ENCODE results near the gene SYNRG. TPM values are rescaled to one million over a fixed set of nuclear protein-coding genes. Genes with fewer than 3 reads are reported as not detected.

SYNRG gene
- total RNA-seq, 1 experiment from 2014 or later = 127 TPM

GRCh38 chr17:37494401-37494831 is 114.8 kb downstream of the SYNRG start:
- Mint-ChIP-seq H3K27me3 (ENCODE audit: unreplicated experiment) (no peaks in the 10 kb centered on the region), H3K9me3 (ENCODE audit: low read depth, unreplicated experiment) (no peaks in the 10 kb centered on the region), H3K27ac (ENCODE audit: unreplicated experiment) (peak overlapping the region; percentile 3), H3K36me3 (ENCODE audit: insufficient read depth, unreplicated experiment) (peaks cover 23% of the 10 kb centered on the region), H3K4me3 (ENCODE audit: low read depth, unreplicated experiment) (no peak overlapping the region), H3K4me1 (ENCODE audit: low read depth, unreplicated experiment) (peaks cover 43% of the 10 kb centered on the region)
- TF ChIP-seq CTCF (IDR thresholded peaks at IDR 0.05; ENCODE audit: unreplicated experiment) = no peak
- CTCF ChIA-PET = interaction anchor here (0.6 to 1.4 kb wide), 4 partner anchors 28 to 1957 kb away, joined by 3 to 7 read pairs (median 4); partner anchors contain the start of gene MED1
- BruUV-seq (replicated peaks) = no TSS peak
- intact Hi-C loops (cut with micrococcal nuclease; ENCODE audit: unreplicated experiment) = loop anchor here (5.0 kb wide), 1 partner anchor 87 kb away; the partner anchor contains the start of genes ACACA and TADA2A
- no peak for DNase-seq

- intact Hi-C loops (cut with micrococcal nuclease; ENCODE audit: unreplicated experiment) = loop anchor here (5.0 kb wide), 1 partner anchor 86 kb away; the partner anchor contains the start of genes ACACA and TADA2A
- no peak overlapping the region for H3K27ac Mint-ChIP-seq (ENCODE audit: unreplicated experiment)
- no peak overlapping the region for H3K4me3 Mint-ChIP-seq (ENCODE audit: low read depth, unreplicated experiment)
- H3K9me3 Mint-ChIP-seq (ENCODE audit: low read depth, unreplicated experiment) = no peaks in the 10 kb centered on the region
- no peaks in the 10 kb centered on the region for H3K27me3 Mint-ChIP-seq (ENCODE audit: unreplicated experiment)
- H3K36me3 Mint-ChIP-seq (ENCODE audit: insufficient read depth, unreplicated experiment) = peaks cover 30% of the 10 kb centered on the region
- DNase-seq = no peak
- TF ChIP-seq CTCF (IDR thresholded peaks at IDR 0.05; ENCODE audit: unreplicated experiment) = no peak
- CTCF ChIA-PET = interaction anchor here (0.7 to 1.4 kb wide), 2 partner anchors 202 to 1958 kb away, joined by 6 to 7 read pairs; partner anchors contain the start of gene MED1
- peaks cover 46% of the 10 kb centered on the region for H3K4me1 Mint-ChIP-seq (ENCODE audit: low read depth, unreplicated experiment)
- no TSS peak for BruUV-seq (replicated peaks)
These were observed 115.8 kb downstream of the SYNRG start for GRCh38 chr17:37493249-37494027.

GRCh38 chr17:37492167-37492566 is 117.1 kb downstream of the SYNRG start:
- H3K4me3 Mint-ChIP-seq (ENCODE audit: low read depth, unreplicated experiment) = peak overlapping the region; percentile 79
- no peak overlapping the region for H3K27ac Mint-ChIP-seq (ENCODE audit: unreplicated experiment)
- CTCF ChIA-PET = no interaction called here
- peaks cover 55% of the 10 kb centered on the region for H3K4me1 Mint-ChIP-seq (ENCODE audit: low read depth, unreplicated experiment)
- intact Hi-C loops (cut with micrococcal nuclease; ENCODE audit: unreplicated experiment) = loop anchor here (5.0 kb wide), 1 partner anchor 85 kb away; the partner anchor contains the start of genes ACACA and TADA2A
- no peak for DNase-seq
- peaks cover 36% of the 10 kb centered on the region for H3K36me3 Mint-ChIP-seq (ENCODE audit: insufficient read depth, unreplicated experiment)
- no TSS peak for BruUV-seq (replicated peaks)
- no peak for TF ChIP-seq CTCF (IDR thresholded peaks at IDR 0.05; ENCODE audit: unreplicated experiment)
- no peaks in the 10 kb centered on the region for H3K27me3 Mint-ChIP-seq (ENCODE audit: unreplicated experiment)
- H3K9me3 Mint-ChIP-seq (ENCODE audit: low read depth, unreplicated experiment) = no peaks in the 10 kb centered on the region

GRCh38 chr17:37490638-37491614 is 118.3 kb downstream of the SYNRG start:
- H3K4me1 Mint-ChIP-seq (ENCODE audit: low read depth, unreplicated experiment) = peaks cover 55% of the 10 kb centered on the region
- TF ChIP-seq CTCF (IDR thresholded peaks at IDR 0.05; ENCODE audit: unreplicated experiment) = no peak
- no TSS peak for BruUV-seq (replicated peaks)
- H3K27me3 Mint-ChIP-seq (ENCODE audit: unreplicated experiment) = no peaks in the 10 kb centered on the region
- peak; percentile 92 for DNase-seq
- peak overlapping the region; percentile 79 for H3K4me3 Mint-ChIP-seq (ENCODE audit: low read depth, unreplicated experiment)
- CTCF ChIA-PET = interaction anchor here (0.7 to 1.4 kb wide), 7 partner anchors 11 to 1942 kb away, joined by 3 to 9 read pairs (median 3); partner anchors contain the start of gene SYNRG
- H3K36me3 Mint-ChIP-seq (ENCODE audit: insufficient read depth, unreplicated experiment) = peaks cover 36% of the 10 kb centered on the region
- peak overlapping the region; percentile 72 for H3K27ac Mint-ChIP-seq (ENCODE audit: unreplicated experiment)
- intact Hi-C loops (cut with micrococcal nuclease; ENCODE audit: unreplicated experiment) = loop anchor here (5.0 kb wide), 1 partner anchor 84 kb away; the partner anchor contains the start of genes ACACA and TADA2A
- H3K9me3 Mint-ChIP-seq (ENCODE audit: low read depth, unreplicated experiment) = no peaks in the 10 kb centered on the region
